H9 (cell line): ENCODE data around the gene DPP10. TPM values are rescaled to one million over a fixed set of nuclear protein-coding genes. Genes with fewer than 3 reads are reported as not detected.

Experiments used
- DNase-seq: peaks from one replicate; pipeline ENCODE4 v3.0.0-alpha.2; 2017
- H2AFZ ChIP-seq: one replicate; pipeline ENCODE4 v1.6.1; 2013; ENCODE audit warnings: mild to moderate bottlenecking, low read length, control low read depth, moderate library complexity
- H2AK5ac ChIP-seq: 2 replicates; pipeline ENCODE4 v1.6.1; 2013; ENCODE audit warnings: low read length, control low read depth, mixed read lengths; ENCODE audit not compliant: insufficient read length
- H2BK120ac ChIP-seq: one replicate; pipeline ENCODE4 v1.6.1; 2013; ENCODE audit warnings: low read depth, mild to moderate bottlenecking, low read length, control low read depth, inconsistent platforms; ENCODE audit not compliant: poor library complexity, severe bottlenecking
- H2BK12ac ChIP-seq: 2 replicates; pipeline ENCODE4 v1.6.1; 2013; ENCODE audit warnings: low read length, control low read depth, mixed read lengths, low read depth; ENCODE audit not compliant: insufficient read length
- H2BK15ac ChIP-seq: 2 replicates; pipeline ENCODE4 v1.6.1; 2013; ENCODE audit warnings: low read depth, low read length, control low read depth
- H2BK20ac ChIP-seq: one replicate; pipeline ENCODE4 v1.6.1; 2013; ENCODE audit warnings: low read depth, mild to moderate bottlenecking, low read length, control low read depth, inconsistent platforms; ENCODE audit not compliant: poor library complexity, severe bottlenecking
- H2BK5ac ChIP-seq: 2 replicates; pipeline ENCODE4 v1.6.1; 2013; ENCODE audit warnings: low read length, control low read depth, mixed read lengths; ENCODE audit not compliant: insufficient read length
- H3K14ac ChIP-seq: 2 replicates; pipeline ENCODE4 v1.6.1; 2013; ENCODE audit warnings: low read length, control low read depth; ENCODE audit not compliant: insufficient read depth
- H3K18ac ChIP-seq: 2 replicates; pipeline ENCODE4 v1.6.1; 2013; ENCODE audit warnings: low read depth, mild to moderate bottlenecking, mixed read lengths, low read length, control low read depth; ENCODE audit not compliant: insufficient read length
- H3K23ac ChIP-seq: 2 replicates; pipeline ENCODE4 v1.6.1; 2013; ENCODE audit warnings: low read length, control low read depth, mixed read lengths, low read depth; ENCODE audit not compliant: insufficient read length
- H3K23me2 ChIP-seq: 2 replicates; pipeline ENCODE4 v1.6.1; 2013; ENCODE audit warnings: low read depth, mild to moderate bottlenecking, mixed read lengths, low read length, control low read depth; ENCODE audit not compliant: insufficient read length, poor library complexity, severe bottlenecking
- H3K27ac ChIP-seq: 2 replicates; pipeline ENCODE4 v1.5.1; 2013; ENCODE audit warnings: low read length, control low read depth, mixed read lengths, low read depth; ENCODE audit not compliant: insufficient read length
- H3K27me3 ChIP-seq: 2 replicates; pipeline ENCODE4 v1.6.1; 2013; ENCODE audit warnings: low read length, control low read depth, inconsistent platforms; ENCODE audit not compliant: insufficient read depth
- H3K4ac ChIP-seq: 2 replicates; pipeline ENCODE4 v1.6.1; 2013; ENCODE audit warnings: low read depth, mild to moderate bottlenecking, control low read depth, inconsistent platforms, low read length, moderate library complexity
- H3K4me1 ChIP-seq: 2 replicates; pipeline ENCODE4 v1.6.1; 2013; ENCODE audit warnings: low read length, control low read depth, inconsistent platforms; ENCODE audit not compliant: insufficient read depth
- H3K4me2 ChIP-seq: 2 replicates; pipeline ENCODE4 v1.6.1; 2013; ENCODE audit warnings: low read length, control low read depth, mixed read lengths; ENCODE audit not compliant: insufficient read length, insufficient read depth
- H3K56ac ChIP-seq: 2 replicates; pipeline ENCODE4 v1.6.1; 2013; ENCODE audit warnings: low read depth, mild to moderate bottlenecking, mixed read lengths, low read length, control low read depth; ENCODE audit not compliant: insufficient read length
- H3K79me1 ChIP-seq: 2 replicates; pipeline ENCODE4 v1.6.1; 2013; ENCODE audit warnings: low read depth, mild to moderate bottlenecking, moderate library complexity, low read length, control low read depth, inconsistent platforms; ENCODE audit not compliant: insufficient read depth, poor library complexity, severe bottlenecking
- H3K79me2 ChIP-seq: 2 replicates; pipeline ENCODE4 v1.6.1; 2013; ENCODE audit warnings: low read length, control low read depth, inconsistent platforms; ENCODE audit not compliant: insufficient read depth
- H3K9ac ChIP-seq: 2 replicates; pipeline ENCODE4 v1.6.1; 2013; ENCODE audit warnings: low read length, control low read depth, mixed read lengths; ENCODE audit not compliant: insufficient read length; ENCODE audit errors: extremely low read depth
- H3K9me3 ChIP-seq: one replicate; pipeline ENCODE4 v1.6.1; 2013; ENCODE audit warnings: low read depth, low read length, inconsistent platforms; ENCODE audit not compliant: control insufficient read depth
- H3T11ph ChIP-seq: one replicate; pipeline ENCODE4 v1.6.1; 2013; ENCODE audit warnings: mild to moderate bottlenecking, low read length, control low read depth, inconsistent platforms
- H4K20me1 ChIP-seq: one replicate; pipeline ENCODE4 v1.6.1; 2013; ENCODE audit not compliant: control insufficient read depth, insufficient read length, insufficient read depth
- H4K5ac ChIP-seq: 2 replicates; pipeline ENCODE4 v1.6.1; 2013; ENCODE audit warnings: low read depth, mild to moderate bottlenecking, mixed read lengths, low read length, control low read depth; ENCODE audit not compliant: insufficient read length
- H4K8ac ChIP-seq: replicated peaks from 2 replicates; pipeline ENCODE4 v1.6.1; 2013; ENCODE audit warnings: low read length, control low read depth, mixed read lengths, low read depth; ENCODE audit not compliant: insufficient read length
- H4K91ac ChIP-seq: 2 replicates; pipeline ENCODE4 v1.6.1; 2013; ENCODE audit warnings: low read depth, mild to moderate bottlenecking, moderate library complexity, mixed read lengths, low read length, control low read depth; ENCODE audit not compliant: insufficient read length
- H3K27ac Mint-ChIP-seq, 3 experiments: 2 replicates in 2 of 3; 3 replicates in 1 of 3; pipeline ENCODE4 v1.8.0; 2020 to 2021; ENCODE audit warnings: mixed read lengths in 3 of 3, mild to moderate bottlenecking in 1 of 3, moderate library complexity in 1 of 3
- H3K27me3 Mint-ChIP-seq: 2 replicates; pipeline ENCODE4 v1.8.0; 2021; ENCODE audit warnings: low read depth, mild to moderate bottlenecking, moderate library complexity, mixed read lengths
- H3K36me3 Mint-ChIP-seq, 3 experiments: 2 replicates in 2 of 3; 3 replicates in 1 of 3; pipeline ENCODE4 v1.8.0; 2020 to 2021; ENCODE audit warnings: low read depth in 3 of 3, mixed read lengths in 3 of 3; ENCODE audit not compliant: insufficient read depth in 1 of 3
- H3K4me1 Mint-ChIP-seq, 2 experiments: 2 replicates each; pipeline ENCODE4 v1.8.0; 2020; ENCODE audit warnings: mixed read lengths in 2 of 2
- H3K4me3 Mint-ChIP-seq, 2 experiments: 2 replicates in 1 of 2; 3 replicates in 1 of 2; pipeline ENCODE4 v1.8.0; 2020 to 2021; ENCODE audit warnings: mild to moderate bottlenecking in 2 of 2, mixed read lengths in 2 of 2, moderate library complexity in 1 of 2
- H3K9me3 Mint-ChIP-seq, 2 experiments: 2 replicates in 1 of 2; 3 replicates in 1 of 2; pipeline ENCODE4 v1.8.0; 2020; ENCODE audit warnings: mild to moderate bottlenecking in 2 of 2, mixed read lengths in 2 of 2, moderate library complexity in 1 of 2
- CTCF ChIP-seq: fragments of 200-600 bp; sonication (generic); conservative IDR thresholded peaks from 3 replicates; pipeline ENCODE4 v1.8.0; 2021; ENCODE audit warnings: antibody characterized with exemption, mild to moderate bottlenecking
- total RNA-seq: library from RNA; stranded (reverse); gene quantifications from 2 replicates; pipeline ENCODE4 v1.2.1, GENCODE V29; 2021

DPP10 gene
- total RNA-seq, 1 experiment from 2014 or later, result 11.3 TPM

- no peak overlapping the region for H3K4me2 ChIP-seq
- peaks cover 0 to 12% (median 1%) of the 10 kb centered on the region in 3 experiments; a peak in 5 of 7 replicates for H3K36me3 Mint-ChIP-seq
- no peaks in the 10 kb centered on the region for H3K27me3 ChIP-seq
- H4K8ac ChIP-seq, result no peak overlapping the region
- H3K56ac ChIP-seq, result no peak overlapping the region
- no peak overlapping the region for H2BK20ac ChIP-seq
- H4K5ac ChIP-seq, result no peak overlapping the region
- H3K79me2 ChIP-seq, result no peaks in the 10 kb centered on the region
- no peak for DNase-seq
- H2BK120ac ChIP-seq, result no peak overlapping the region
- H3K23ac ChIP-seq, result no peak overlapping the region
- no peaks in the 10 kb centered on the region for H3K27me3 Mint-ChIP-seq
- no peak overlapping the region for H3K14ac ChIP-seq
- no peaks in the 10 kb centered on the region for H3K23me2 ChIP-seq
- H3K4me3 Mint-ChIP-seq, result no peak overlapping the region
- H3K27ac Mint-ChIP-seq, result no peak overlapping the region
- H3K18ac ChIP-seq, result no peak overlapping the region
- H3K79me1 ChIP-seq, result no peaks in the 10 kb centered on the region
- no peak overlapping the region for H2BK5ac ChIP-seq
- no peak overlapping the region for H3K9ac ChIP-seq
- peaks cover 7 to 11% of the 10 kb centered on the region in 2 experiments; a peak in 4 of 5 replicates for H3K9me3 Mint-ChIP-seq
- H3K9me3 ChIP-seq, result no peaks in the 10 kb centered on the region
- H2AK5ac ChIP-seq, result no peak overlapping the region
- no peak for TF ChIP-seq CTCF
- H4K20me1 ChIP-seq, result no peaks in the 10 kb centered on the region
- H2BK15ac ChIP-seq, result no peak overlapping the region
- no peak overlapping the region for H2AFZ ChIP-seq
- no peak overlapping the region for H4K91ac ChIP-seq
- H3K4me1 Mint-ChIP-seq, result no peaks in the 10 kb centered on the region
- H3K27ac ChIP-seq, result no peak overlapping the region
- no peak overlapping the region for H3T11ph ChIP-seq
- no peak overlapping the region for H3K4ac ChIP-seq
- H2BK12ac ChIP-seq, result no peak overlapping the region
- H3K4me1 ChIP-seq, result no peaks in the 10 kb centered on the region
Observed at GRCh38 chr2:115070002-115070401, 627.6 kb downstream of the DPP10 start.
